ENCODE measurements around the gene CACNA1C.

Gene CACNA1C

GRCh38 chr12:2588345-2588744 is 535.6 kb downstream of the CACNA1C start:
- no peak for DNase-seq (ENCODE audit: low spot score)

GRCh38 chr12:2589381-2589780 is 536.6 kb downstream of the CACNA1C start:
- DNase-seq (ENCODE audit: low spot score), result no peak

- DNase-seq (ENCODE audit: low spot score), result no peak
These were observed 540.3 kb downstream of the CACNA1C start for GRCh38 chr12:2593045-2593444.

GRCh38 chr12:2596441-2596840 is 543.7 kb downstream of the CACNA1C start:
- DNase-seq (ENCODE audit: low spot score), result no peak

GRCh38 chr12:2605301-2605700 is 552.5 kb downstream of the CACNA1C start:
- DNase-seq (ENCODE audit: low spot score), result no peak

- DNase-seq (ENCODE audit: low spot score), result no peak
These were observed 553.6 kb downstream of the CACNA1C start for GRCh38 chr12:2606186-2606910.

- no peak for DNase-seq (ENCODE audit: low spot score)
These were observed 555.3 kb downstream of the CACNA1C start for GRCh38 chr12:2607881-2608607.

- DNase-seq (ENCODE audit: low spot score), result no peak
These were observed 555.8 kb downstream of the CACNA1C start for GRCh38 chr12:2608608-2608945.

- DNase-seq (ENCODE audit: low spot score), result no peak
These were observed 556.2 kb downstream of the CACNA1C start for GRCh38 chr12:2609020-2609419.

GRCh38 chr12:2610358-2610757 is 557.6 kb downstream of the CACNA1C start:
- DNase-seq (ENCODE audit: low spot score), result no peak

- no peak for DNase-seq (ENCODE audit: low spot score)
These were observed 560.7 kb downstream of the CACNA1C start for GRCh38 chr12:2613326-2614073.

- no peak for DNase-seq (ENCODE audit: low spot score)
These were observed 561.6 kb downstream of the CACNA1C start for GRCh38 chr12:2614341-2614740.

- no peak for DNase-seq (ENCODE audit: low spot score)
These were observed 563.0 kb downstream of the CACNA1C start for GRCh38 chr12:2615665-2616402.

- DNase-seq (ENCODE audit: low spot score), result no peak
These were observed 564.0 kb downstream of the CACNA1C start for GRCh38 chr12:2616763-2617162.

- DNase-seq (ENCODE audit: low spot score), result no peak
These were observed 564.6 kb downstream of the CACNA1C start for GRCh38 chr12:2617365-2617764.

GRCh38 chr12:2618291-2618995 is 565.7 kb downstream of the CACNA1C start:
- DNase-seq (ENCODE audit: low spot score), result no peak

- DNase-seq (ENCODE audit: low spot score), result no peak
These were observed 566.3 kb downstream of the CACNA1C start for GRCh38 chr12:2619136-2619535.

- no peak for DNase-seq (ENCODE audit: low spot score)
These were observed 569.7 kb downstream of the CACNA1C start for GRCh38 chr12:2622460-2622859.

- no peak for DNase-seq (ENCODE audit: low spot score)
These were observed 570.7 kb downstream of the CACNA1C start for GRCh38 chr12:2623472-2623871.

GRCh38 chr12:2624543-2625288 is 571.9 kb downstream of the CACNA1C start:
- DNase-seq (ENCODE audit: low spot score), result no peak

GRCh38 chr12:2625289-2625612 is 572.5 kb downstream of the CACNA1C start:
- DNase-seq (ENCODE audit: low spot score), result no peak

All from globus pallidus (tissue), 1 donor.